IPS DF 4.7 (cell line): ENCODE data around the gene SSNA1.
"Not testable (repeated sequence)": the region's sequence is repeated elsewhere in the genome, so short reads cannot be mapped to it uniquely, and the experiment has no call there.

Experiments used
- DNase-seq: peaks from one replicate; pipeline ENCODE4 v3.0.0-alpha.2; 2013; ENCODE audit warnings: low spot score; ENCODE audit errors: extremely low read depth

The SSNA1 gene

GRCh38 chr9:137230705-137231371, 42.4 kb downstream of the SSNA1 start, which contains the start of gene SLC34A3:
SLC34A3 (plus strand) TSS chr9:137230901; CDS start chr9:137231703, 802 bp downstream.
- no peak for DNase-seq

GRCh38 chr9:137231372-137232039, 43.0 kb downstream of the SSNA1 start:
- no peak for DNase-seq

GRCh38 chr9:137232101-137232500, 43.6 kb downstream of the SSNA1 start:
- DNase-seq = no peak

- DNase-seq = no peak
Observed at GRCh38 chr9:137232510-137232909, 44.0 kb downstream of the SSNA1 start.

GRCh38 chr9:137233143-137233980, 44.9 kb downstream of the SSNA1 start:
- no peak for DNase-seq

- no peak for DNase-seq
Observed at GRCh38 chr9:137234055-137234697, 45.7 kb downstream of the SSNA1 start.

- DNase-seq = no peak
Observed at GRCh38 chr9:137234758-137235423, 46.4 kb downstream of the SSNA1 start.

- DNase-seq = no peak
Observed at GRCh38 chr9:137235424-137236237, 47.2 kb downstream of the SSNA1 start.

GRCh38 chr9:137236238-137236935, 47.9 kb downstream of the SSNA1 start:
- DNase-seq = no peak

GRCh38 chr9:137236936-137237421, 48.5 kb downstream of the SSNA1 start:
- no peak for DNase-seq

GRCh38 chr9:137237759-137238726, 49.6 kb downstream of the SSNA1 start:
- DNase-seq = no peak

- not testable (repeated sequence) for DNase-seq
Observed at GRCh38 chr9:137239541-137240200, 51.2 kb downstream of the SSNA1 start.
